ENCODE results near the gene SCMH1.

DNA sequence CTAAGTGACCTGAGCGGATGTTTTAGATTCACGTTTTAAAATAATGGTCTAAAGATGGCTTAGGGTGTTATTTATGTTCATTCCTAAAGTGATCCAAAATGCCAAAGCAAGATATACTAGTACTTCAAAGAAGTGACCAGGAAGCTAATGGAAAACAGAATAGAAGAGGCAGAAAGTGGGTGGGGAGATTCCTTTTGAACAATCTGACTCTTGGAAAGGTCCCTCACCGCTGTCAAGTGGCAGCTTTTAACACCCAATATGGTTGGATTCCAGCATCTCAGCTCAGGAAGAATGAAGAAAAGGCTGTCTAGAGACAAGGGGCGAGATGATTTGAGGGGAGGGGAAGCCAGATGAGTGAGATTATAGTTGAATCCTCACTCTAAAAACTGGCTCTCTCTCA is 90.3 kb downstream of the SCMH1 start:
- TF ChIP-seq, protein P1, sequence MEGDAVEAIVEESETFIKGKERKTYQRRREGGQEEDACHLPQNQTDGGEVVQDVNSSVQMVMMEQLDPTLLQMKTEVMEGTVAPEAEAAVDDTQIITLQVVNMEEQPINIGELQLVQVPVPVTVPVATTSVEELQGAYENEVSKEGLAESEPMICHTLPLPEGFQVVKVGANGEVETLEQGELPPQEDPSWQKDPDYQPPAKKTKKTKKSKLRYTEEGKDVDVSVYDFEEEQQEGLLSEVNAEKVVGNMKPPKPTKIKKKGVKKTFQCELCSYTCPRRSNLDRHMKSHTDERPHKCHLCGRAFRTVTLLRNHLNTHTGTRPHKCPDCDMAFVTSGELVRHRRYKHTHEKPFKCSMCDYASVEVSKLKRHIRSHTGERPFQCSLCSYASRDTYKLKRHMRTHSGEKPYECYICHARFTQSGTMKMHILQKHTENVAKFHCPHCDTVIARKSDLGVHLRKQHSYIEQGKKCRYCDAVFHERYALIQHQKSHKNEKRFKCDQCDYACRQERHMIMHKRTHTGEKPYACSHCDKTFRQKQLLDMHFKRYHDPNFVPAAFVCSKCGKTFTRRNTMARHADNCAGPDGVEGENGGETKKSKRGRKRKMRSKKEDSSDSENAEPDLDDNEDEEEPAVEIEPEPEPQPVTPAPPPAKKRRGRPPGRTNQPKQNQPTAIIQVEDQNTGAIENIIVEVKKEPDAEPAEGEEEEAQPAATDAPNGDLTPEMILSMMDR (IDR thresholded peaks at IDR 0.05; ENCODE audit: poor library complexity) = no peak
- TF ChIP-seq EZH2 (IDR thresholded peaks at IDR 0.05; ENCODE audit: borderline replicate concordance) = no peak

Data from hepatocyte (in vitro differentiated cells).